Keratinocyte (primary cell): Measurements from ENCODE around the gene FBN2. TPM values are rescaled to one million over a fixed set of nuclear protein-coding genes. Genes with fewer than 3 reads are reported as not detected.

Experiments
- DNase-seq: peaks from one replicate; pipeline ENCODE4 v3.0.0-alpha.2; 2011; ENCODE audit warnings: low read depth, missing footprints, low spot score
- FAIRE-seq: peaks from 2 replicates; lab custom pipeline; 2011; peaks lifted over from hg19 to GRCh38; lab: Jason Lieb, UNC
- H2AFZ ChIP-seq: 2 replicates; pipeline ENCODE4 v1.6.0; 2012; ENCODE audit warnings: low read length, control low read depth, inconsistent platforms; ENCODE audit not compliant: control insufficient read depth
- H3K27ac ChIP-seq: 2 replicates; pipeline ENCODE4 v1.5.1; 2011; ENCODE audit warnings: low read length; ENCODE audit not compliant: control insufficient read depth, insufficient read depth
- H3K27me3 ChIP-seq: 3 replicates; pipeline ENCODE4 v1.6.0; 2011; ENCODE audit warnings: low read length; ENCODE audit not compliant: control insufficient read depth, insufficient read depth; ENCODE audit errors: extremely low read depth
- H3K36me3 ChIP-seq, 2 experiments: 2 replicates in 1 of 2; 3 replicates in 1 of 2; pipeline ENCODE4 v1.5.1; 2011; ENCODE audit warnings: low read length in 2 of 2, mild to moderate bottlenecking in 1 of 2; ENCODE audit not compliant: control insufficient read depth in 2 of 2, insufficient read depth in 2 of 2; ENCODE audit errors: extremely low read depth in 1 of 2
- H3K4me1 ChIP-seq: 3 replicates; pipeline ENCODE4 v1.5.1; 2011; ENCODE audit warnings: low read length; ENCODE audit not compliant: control insufficient read depth, insufficient read depth; ENCODE audit errors: extremely low read depth
- H3K4me2 ChIP-seq: 3 replicates; pipeline ENCODE4 v1.6.0; 2011; ENCODE audit warnings: low read depth, low read length; ENCODE audit not compliant: control insufficient read depth, insufficient read depth; ENCODE audit errors: extremely low read depth
- H3K4me3 ChIP-seq, 3 experiments: fragments of 200-600 bp in 1 of 3; sonication (generic) in 1 of 3; 2 replicates in 2 of 3; 3 replicates in 1 of 3; pipeline ENCODE4 v1.5.1; 2011 to 2016; ENCODE audit warnings: low read length in 3 of 3, mild to moderate bottlenecking in 3 of 3, control low read depth in 2 of 3, inconsistent platforms in 1 of 3, low read depth in 1 of 3, mixed read lengths in 1 of 3, mixed run types in 1 of 3, moderate library complexity in 1 of 3; ENCODE audit not compliant: control insufficient read depth in 2 of 3, insufficient read depth in 2 of 3; ENCODE audit errors: extremely low read depth in 1 of 3
- H3K79me2 ChIP-seq: 2 replicates; pipeline ENCODE4 v1.6.0; 2012; ENCODE audit warnings: low read length; ENCODE audit not compliant: control insufficient read depth, insufficient read depth
- H3K9ac ChIP-seq: 3 replicates; pipeline ENCODE4 v1.6.0; 2011; ENCODE audit warnings: low read length; ENCODE audit not compliant: control insufficient read depth, insufficient read depth; ENCODE audit errors: extremely low read depth
- H3K9me1 ChIP-seq: 3 replicates; pipeline ENCODE4 v1.6.0; 2011; ENCODE audit warnings: low read length; ENCODE audit not compliant: control insufficient read depth, insufficient read depth; ENCODE audit errors: extremely low read depth
- H3K9me3 ChIP-seq: 2 replicates; pipeline ENCODE4 v1.5.1; 2012; ENCODE audit warnings: low read depth, low read length; ENCODE audit not compliant: control insufficient read depth
- H4K20me1 ChIP-seq: 3 replicates; pipeline ENCODE4 v1.6.0; 2011; ENCODE audit warnings: low read length; ENCODE audit not compliant: control insufficient read depth, insufficient read depth; ENCODE audit errors: extremely low read depth
- CTCF ChIP-seq, 3 experiments: IDR thresholded peaks in 1 of 3; conservative IDR thresholded peaks in 1 of 3; optimal IDR thresholded peaks in 1 of 3; 2 replicates in 2 of 3; 3 replicates in 1 of 3; pipeline versions ENCODE3 to v1.5.1; 2011; ENCODE audit warnings: low read length in 3 of 3, mild to moderate bottlenecking in 3 of 3, moderate library complexity in 2 of 3, control low read depth in 1 of 3, inconsistent platforms in 1 of 3; ENCODE audit not compliant: insufficient read depth in 2 of 3; ENCODE audit errors: extremely low read depth in 1 of 3
- EZH2 ChIP-seq: IDR thresholded peaks from one replicate; pipeline ENCODE4 v1.6.1; 2012; ENCODE audit warnings: inconsistent platforms, mild to moderate bottlenecking, low read length, moderate library complexity
- dilution Hi-C: fragments of 300-500 bp; cut with MboI; formaldehyde crosslinking; loops from one replicate; pipeline ENCODE4 v1.7.0; 2020; ENCODE audit warnings: low sequenced_read_pairs; ENCODE audit not compliant: extremely low pct_ligation_motif_present
- polyA plus RNA-seq, 5 experiments: library from polyadenylated mRNA; depleted of rRNA in 3 of 5; stranded (reverse) in 3 of 5; stranded (forward) in 1 of 5; unstranded in 1 of 5; fragments of >200 nt; gene quantifications; 1 replicate in 1 of 5; 2 replicates in 3 of 5; 3 replicates in 1 of 5; pipeline versions ENCODE4 v1.2.1 to v1.2.3, GENCODE V29; 2011 to 2012; ENCODE audit warnings: missing spikeins in 2 of 5, low read depth in 1 of 5, low replicate concordance in 1 of 5

Gene FBN2
- polyA plus RNA-seq, 1 donor (not counting 4 experiments of a cell fraction or from before 2014, with no cell fraction given) = 30.1 TPM

- FAIRE-seq = no peak
- Histone ChIP-seq H3K4me3 (no peak overlapping the region), H3K79me2 (no peaks in the 10 kb centered on the region), H3K36me3 (peaks cover 21 to 25% of the 10 kb centered on the region in 2 experiments), H3K27ac (no peak overlapping the region), H3K27me3 (no peaks in the 10 kb centered on the region), H2AFZ (no peak overlapping the region), H3K4me1 (no peaks in the 10 kb centered on the region), H3K4me2 (no peak overlapping the region), H3K9me1 (no peaks in the 10 kb centered on the region), H4K20me1 (no peaks in the 10 kb centered on the region), H3K9me3 (no peaks in the 10 kb centered on the region), H3K9ac (no peak overlapping the region)
- no peak for DNase-seq
- dilution Hi-C loops = no loop called here
- no peak for TF ChIP-seq CTCF (optimal IDR thresholded peaks at IDR 0.05 in 1 of 3, IDR thresholded peaks at IDR 0.05 in 1 of 3, conservative IDR thresholded peaks at IDR 0.05 in 1 of 3; ENCODE audit: extremely low read depth in 1 of 3, insufficient read depth in 2 of 3, low read length in 3 of 3)
- TF ChIP-seq EZH2 = no peak
Observed at GRCh38 chr5:128341056-128341455, 197.0 kb downstream of the FBN2 start.

GRCh38 chr5:128340648-128341047, 197.4 kb downstream of the FBN2 start:
- Histone ChIP-seq H3K9me3 (no peaks in the 10 kb centered on the region), H3K27ac (no peak overlapping the region), H2AFZ (no peak overlapping the region), H3K4me2 (no peak overlapping the region), H3K9me1 (no peaks in the 10 kb centered on the region), H4K20me1 (no peaks in the 10 kb centered on the region), H3K9ac (no peak overlapping the region), H3K4me1 (no peaks in the 10 kb centered on the region), H3K79me2 (no peaks in the 10 kb centered on the region), H3K36me3 (peaks cover 20 to 25% of the 10 kb centered on the region in 2 experiments), H3K4me3 (no peak overlapping the region), H3K27me3 (no peaks in the 10 kb centered on the region)
- dilution Hi-C loops = no loop called here
- TF ChIP-seq EZH2 (no peak), CTCF (optimal IDR thresholded peaks at IDR 0.05 in 1 of 3, IDR thresholded peaks at IDR 0.05 in 1 of 3, conservative IDR thresholded peaks at IDR 0.05 in 1 of 3; ENCODE audit: extremely low read depth in 1 of 3, insufficient read depth in 2 of 3, low read length in 3 of 3) (no peak)
- no peak for FAIRE-seq
- no peak for DNase-seq
